ENCODE results near the gene PLCD3.

The PLCD3 gene

GRCh38 chr17:45101883-45102811 lies 30.2 kb downstream of the PLCD3 start:
- no peak for DNase-seq (ENCODE audit: low spot score)

GRCh38 chr17:45101546-45101882 lies 30.8 kb downstream of the PLCD3 start:
- DNase-seq (ENCODE audit: low spot score), result no peak

- peak; percentile 57 for DNase-seq (ENCODE audit: low spot score)
These were observed 33.3 kb downstream of the PLCD3 start for GRCh38 chr17:45098869-45099616.

GRCh38 chr17:45098081-45098868 lies 34.0 kb downstream of the PLCD3 start:
- no peak for DNase-seq (ENCODE audit: low spot score)

GRCh38 chr17:45096926-45097325 lies 35.4 kb downstream of the PLCD3 start:
- no peak for DNase-seq (ENCODE audit: low spot score)

- DNase-seq (ENCODE audit: low spot score), result peak; percentile 31
These were observed 36.2 kb downstream of the PLCD3 start for GRCh38 chr17:45096141-45096540.

- no peak for DNase-seq (ENCODE audit: low spot score)
These were observed 38.7 kb downstream of the PLCD3 start for GRCh38 chr17:45093444-45094110.

GRCh38 chr17:45092911-45093430 lies 39.3 kb downstream of the PLCD3 start:
- DNase-seq (ENCODE audit: low spot score), result peak; percentile 67

GRCh38 chr17:45091778-45092425 lies 40.4 kb downstream of the PLCD3 start:
- DNase-seq (ENCODE audit: low spot score), result no peak

GRCh38 chr17:45090711-45091110 lies 41.6 kb downstream of the PLCD3 start:
- DNase-seq (ENCODE audit: low spot score), result no peak

GRCh38 chr17:45088741-45089140 lies 43.6 kb downstream of the PLCD3 start:
- DNase-seq (ENCODE audit: low spot score), result no peak

GRCh38 chr17:45087978-45088377 lies 44.3 kb downstream of the PLCD3 start:
- no peak for DNase-seq (ENCODE audit: low spot score)

GRCh38 chr17:45087504-45087975 lies 44.8 kb downstream of the PLCD3 start:
- DNase-seq (ENCODE audit: low spot score), result no peak

GRCh38 chr17:45086865-45087503 lies 45.3 kb downstream of the PLCD3 start:
- DNase-seq (ENCODE audit: low spot score), result no peak

GRCh38 chr17:45086391-45086790 lies 45.9 kb downstream of the PLCD3 start:
- DNase-seq (ENCODE audit: low spot score), result no peak

- DNase-seq (ENCODE audit: low spot score), result no peak
These were observed 51.1 kb downstream of the PLCD3 start for GRCh38 chr17:45081047-45081703.

- no peak for DNase-seq (ENCODE audit: low spot score)
These were observed 54.7 kb downstream of the PLCD3 start for GRCh38 chr17:45077643-45078042.

GRCh38 chr17:45073414-45074070 lies 58.8 kb downstream of the PLCD3 start:
- no peak for DNase-seq (ENCODE audit: low spot score)

GRCh38 chr17:45070809-45071208 lies 61.5 kb downstream of the PLCD3 start:
- DNase-seq (ENCODE audit: low spot score), result no peak
